ENCODE data around the gene COP1. TPM values are rescaled to one million over a fixed set of nuclear protein-coding genes. Genes with fewer than 3 reads are reported as not detected.

Gene COP1
- total RNA-seq, result 65.9 and 74.2 TPM in 2 replicates

DNA sequence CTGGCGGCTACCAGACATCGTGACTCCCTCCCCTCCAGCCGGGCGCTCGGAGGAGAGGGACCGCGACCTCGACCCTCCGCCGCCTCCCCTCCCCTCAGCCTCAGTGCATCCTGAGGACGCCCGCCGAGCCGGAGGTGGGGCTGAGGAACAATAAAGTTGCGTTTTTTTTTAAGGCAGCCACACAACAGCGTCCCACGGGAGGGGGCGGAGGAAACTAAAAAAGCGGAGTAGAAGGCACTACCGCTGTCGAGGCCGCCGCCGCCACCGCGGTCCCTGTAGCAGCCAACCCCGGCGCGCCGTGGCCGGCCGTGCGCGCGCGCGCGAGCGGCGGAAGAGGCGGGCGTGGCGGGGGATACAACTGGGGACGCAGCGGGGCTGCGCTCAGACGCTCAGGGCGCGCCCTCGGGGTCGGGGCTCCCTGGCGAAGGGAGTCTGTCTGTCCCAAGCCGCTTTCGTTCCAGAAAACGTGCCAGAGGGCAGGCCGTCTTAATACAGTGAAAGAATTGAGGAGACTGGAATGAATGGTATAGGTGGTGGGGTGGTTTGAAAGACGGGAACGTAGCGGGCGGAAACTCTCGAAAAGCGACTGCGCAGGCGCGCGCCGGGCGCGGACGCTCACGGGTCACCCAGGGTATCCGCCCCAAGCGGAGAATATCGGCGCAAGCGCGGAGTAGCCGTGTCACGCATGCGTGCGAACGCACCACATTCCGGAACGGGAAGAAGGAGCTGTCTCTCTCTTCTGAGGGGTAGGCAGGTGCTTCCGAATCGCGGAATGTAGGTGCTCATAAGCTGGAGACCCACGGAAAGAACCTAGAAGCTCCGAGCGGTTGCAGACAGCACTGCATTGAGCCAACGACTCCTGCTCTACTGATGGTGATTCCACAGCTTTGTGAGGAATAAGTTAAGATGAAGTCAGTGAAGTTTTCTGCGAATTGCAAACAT lies at the start of gene COP1:
Gene COP1, minus strand, starts transcription at position 326 of the 942 bp plus-strand sequence. Its CDS starts 308 bp downstream, at position 18.

Small RNA genes lying within 50 kb of the gene (small RNA-seq; reads per million reads assigned to genes)
- not detected for gene RF00066
- gene RNU2-12P, result not detected
- not detected for gene RPS29P5
- 30.5 reads per million, percentile 97 among the genes with 10 or more reads in this experiment for gene SCARNA3

Data from placental epithelial cell (primary cell).